NCI-H187 treated with DMSO at 0.1 percent for 48 hours (cell line): ENCODE measurements around the gene MFSD1.

Experiments used
- DNase-seq: peaks from one replicate; lab custom pipeline; 2025; lab: John Stamatoyannopoulos, UW

Gene MFSD1

DNA sequence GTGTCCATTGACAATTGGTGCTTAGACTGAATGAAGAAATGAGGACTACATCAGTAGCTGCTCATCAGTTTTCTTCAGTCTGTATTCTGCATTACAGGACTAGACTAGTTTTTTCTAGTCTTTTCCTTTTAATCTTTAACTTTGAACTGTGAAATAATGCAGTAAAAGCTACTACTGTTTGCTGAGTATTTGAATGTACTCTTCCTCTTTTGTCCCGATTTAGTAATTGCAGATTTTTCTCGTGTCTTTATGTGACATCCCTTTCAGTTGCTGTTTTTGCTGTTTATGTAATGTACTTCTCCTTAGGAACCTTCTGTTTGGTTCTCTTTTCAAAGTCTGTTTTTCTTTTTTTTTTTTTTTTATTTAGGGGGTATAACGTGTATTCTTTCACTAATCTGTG, 17.4 kb downstream of the MFSD1 start:
- DNase-seq, result no peak

DNA sequence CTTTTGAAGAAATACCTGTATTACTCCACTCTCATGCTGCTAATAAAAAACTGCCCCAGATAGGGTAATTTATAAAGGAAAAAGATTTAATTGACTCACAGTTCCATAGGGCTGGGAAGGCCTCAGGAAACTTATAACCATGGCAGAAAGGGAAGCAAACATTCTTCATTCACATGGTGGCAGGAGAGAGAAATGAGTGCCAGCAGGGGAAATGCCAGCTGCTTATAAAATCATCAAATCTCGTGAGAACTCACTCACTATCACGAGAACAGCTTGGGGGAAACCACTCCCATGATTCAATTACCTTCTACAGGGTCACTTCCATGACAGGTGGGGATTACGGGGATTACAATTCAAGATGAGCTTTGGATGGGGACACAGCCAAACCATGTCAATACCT, 18.7 kb downstream of the MFSD1 start:
- DNase-seq, result no peak

DNA sequence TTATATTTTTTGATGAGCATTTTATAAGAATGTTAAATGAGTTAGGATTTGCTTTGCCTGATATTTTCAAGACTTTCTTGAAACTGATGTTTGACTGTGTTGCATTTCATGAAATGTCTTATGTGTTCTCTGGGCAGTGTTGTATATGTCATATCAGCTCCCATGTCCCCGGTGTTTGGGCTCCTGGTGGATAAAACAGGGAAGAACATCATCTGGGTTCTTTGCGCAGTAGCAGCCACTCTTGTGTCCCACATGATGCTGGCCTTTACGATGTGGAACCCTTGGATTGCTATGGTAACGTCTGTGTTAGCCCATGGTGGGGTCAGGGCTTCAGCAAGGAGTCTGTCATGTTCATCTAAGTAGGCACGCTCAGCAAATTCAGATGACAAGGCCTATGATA, 20.0 kb downstream of the MFSD1 start:
- no peak for DNase-seq

DNA sequence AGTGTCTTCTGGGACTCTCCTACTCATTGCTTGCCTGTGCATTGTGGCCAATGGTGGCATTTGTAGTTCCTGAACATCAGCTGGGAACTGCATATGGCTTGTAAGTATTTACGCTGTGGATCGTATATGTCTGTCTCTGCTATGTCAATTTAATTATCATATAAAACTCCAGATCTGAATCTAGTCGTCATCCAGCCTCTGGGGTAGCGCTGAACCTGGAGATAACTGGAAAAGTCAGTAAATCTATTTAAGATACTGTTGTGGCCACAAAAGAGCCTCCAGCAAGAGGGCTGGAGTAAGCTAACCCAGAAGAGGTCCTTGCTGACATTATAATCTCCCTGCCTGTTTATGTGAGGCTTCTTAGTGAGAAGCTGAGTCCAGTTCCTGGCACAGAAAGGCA, 21.6 kb downstream of the MFSD1 start:
- DNase-seq, result no peak

DNA sequence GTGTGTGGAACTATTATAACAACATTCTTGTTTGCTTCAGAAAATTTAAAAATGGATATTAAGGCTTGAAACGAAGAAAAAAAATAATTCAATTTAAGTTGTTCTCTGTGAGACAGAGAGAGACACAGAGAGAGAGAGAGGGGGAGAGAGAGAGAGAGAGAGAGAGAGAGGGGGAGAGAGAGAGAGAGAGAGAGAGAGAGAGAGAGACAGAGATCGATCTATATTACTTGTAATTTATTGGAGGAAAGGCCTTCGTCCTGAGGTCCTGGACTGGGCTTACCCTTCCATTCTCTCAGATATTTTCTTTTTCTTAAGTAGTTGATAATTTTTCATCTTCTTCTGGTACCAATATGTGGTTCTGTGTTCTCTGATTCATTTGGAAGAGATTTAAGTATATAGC, 25.9 kb downstream of the MFSD1 start:
- DNase-seq, result no peak

DNA sequence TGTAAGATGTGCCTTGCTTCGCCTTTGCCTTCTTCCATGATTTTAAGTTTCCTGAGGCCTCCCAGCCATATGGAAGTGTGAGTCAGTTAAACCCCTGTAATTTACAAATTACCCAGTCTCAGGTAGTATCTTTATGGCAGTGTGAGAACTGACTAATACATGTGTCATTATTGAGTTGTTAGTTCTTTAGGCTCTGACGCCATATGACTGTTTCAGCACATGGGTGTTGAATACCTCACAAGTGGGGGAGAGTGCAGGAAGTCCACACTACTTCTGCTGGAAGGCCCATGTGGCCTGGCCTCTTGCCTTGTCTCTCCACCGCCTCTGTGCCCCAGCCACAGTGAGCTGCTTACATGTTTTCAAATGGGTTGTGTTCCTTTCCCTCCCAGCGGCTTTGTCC, 28.5 kb downstream of the MFSD1 start:
- no peak for DNase-seq

DNA sequence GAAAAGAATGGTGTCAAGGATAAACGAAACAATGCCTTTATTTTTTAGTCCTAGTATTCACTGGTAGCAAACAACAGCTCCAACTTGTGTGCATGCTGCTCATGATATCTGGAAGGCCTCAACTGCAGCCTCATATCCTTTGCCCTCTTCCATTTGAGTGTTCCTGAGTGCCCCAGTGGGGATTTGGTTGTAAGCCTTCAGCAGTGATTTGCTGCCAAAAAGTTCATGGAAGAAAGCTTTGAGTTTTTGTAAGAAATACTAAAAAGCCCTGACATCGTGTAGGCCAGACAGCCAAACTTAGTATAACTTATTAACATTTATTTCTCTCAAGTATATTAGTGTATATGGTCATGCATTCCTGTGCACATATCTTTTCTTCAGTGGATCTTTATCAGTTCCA, 30.0 kb downstream of the MFSD1 start:
- no peak for DNase-seq

DNA sequence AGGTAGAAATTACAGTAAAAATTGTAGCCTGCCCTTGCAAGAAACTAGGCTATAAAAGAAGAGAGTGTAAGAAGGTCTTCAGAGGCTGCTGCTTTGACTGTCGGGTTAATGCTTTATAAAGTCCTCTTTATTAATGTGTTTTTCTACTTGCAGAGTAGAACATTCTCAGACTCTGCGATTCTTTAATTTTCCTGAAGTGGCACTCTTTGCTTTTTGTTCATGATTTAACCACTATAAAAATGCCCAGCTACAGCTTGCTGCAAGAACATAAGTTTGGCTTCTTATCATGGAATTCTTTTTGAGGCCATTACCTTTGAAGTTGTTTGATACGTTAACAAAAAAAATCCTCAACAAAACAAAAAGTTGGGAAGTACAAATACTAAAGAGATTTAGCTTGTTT, 33.8 kb downstream of the MFSD1 start:
- DNase-seq, result no peak

DNA sequence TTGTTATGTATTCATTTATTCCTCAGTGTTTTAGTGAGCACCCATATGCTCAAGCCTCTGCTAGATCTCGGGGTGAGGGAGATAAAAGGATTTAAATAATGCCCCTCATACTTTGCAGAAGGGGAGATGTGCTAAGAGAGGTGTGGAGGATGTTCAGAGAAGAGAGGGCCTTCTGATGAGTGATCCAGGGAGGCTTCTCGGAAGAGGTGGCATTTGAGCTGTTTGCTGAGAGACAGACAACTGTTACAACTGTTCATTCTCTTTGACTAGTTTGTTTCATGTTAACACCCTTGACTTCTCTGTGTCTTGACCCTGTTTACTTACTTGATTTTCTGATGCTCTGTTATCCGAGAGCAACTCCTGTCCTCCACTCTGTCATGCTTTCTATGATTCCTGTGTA, 34.5 kb downstream of the MFSD1 start:
- DNase-seq, result no peak

DNA sequence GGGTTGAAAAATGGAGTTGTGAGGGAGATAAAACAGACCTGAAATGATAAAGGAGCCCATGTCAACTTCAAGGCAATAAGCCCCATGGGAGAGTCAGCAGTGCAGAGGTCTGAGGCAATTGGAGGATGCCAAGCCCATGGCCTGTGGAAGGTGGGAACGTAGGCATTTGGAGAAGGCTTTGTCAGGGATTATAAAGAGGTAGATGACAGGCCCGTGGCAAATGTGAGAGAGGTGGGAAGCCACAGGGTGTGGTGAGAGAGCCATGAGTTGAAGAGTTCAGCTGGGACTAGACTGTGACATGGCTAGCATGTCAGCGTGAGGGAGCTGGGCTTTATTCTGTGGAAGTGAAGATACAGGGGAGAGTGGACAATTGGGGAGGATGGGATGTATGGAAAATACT, 35.4 kb downstream of the MFSD1 start:
- no peak for DNase-seq

DNA sequence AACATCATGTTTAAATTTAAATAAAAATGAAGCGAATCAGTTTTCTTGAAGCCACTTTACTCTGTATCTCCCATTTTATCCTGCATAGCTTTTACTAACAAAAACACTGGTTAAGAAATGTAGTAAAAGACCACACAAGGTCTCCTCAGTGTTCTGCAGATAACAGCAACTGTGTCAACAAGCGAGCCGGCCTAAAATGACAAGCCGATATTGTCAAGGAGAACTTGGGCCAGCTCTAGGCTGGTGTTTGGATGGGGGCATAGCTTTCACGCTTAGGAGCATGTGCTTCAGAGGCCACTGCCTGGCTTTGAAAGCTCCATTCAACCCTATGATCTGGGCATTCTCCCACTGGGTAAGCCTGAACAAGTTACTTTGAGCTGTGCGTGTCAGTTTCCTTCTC, 38.1 kb downstream of the MFSD1 start:
- DNase-seq, result no peak

DNA sequence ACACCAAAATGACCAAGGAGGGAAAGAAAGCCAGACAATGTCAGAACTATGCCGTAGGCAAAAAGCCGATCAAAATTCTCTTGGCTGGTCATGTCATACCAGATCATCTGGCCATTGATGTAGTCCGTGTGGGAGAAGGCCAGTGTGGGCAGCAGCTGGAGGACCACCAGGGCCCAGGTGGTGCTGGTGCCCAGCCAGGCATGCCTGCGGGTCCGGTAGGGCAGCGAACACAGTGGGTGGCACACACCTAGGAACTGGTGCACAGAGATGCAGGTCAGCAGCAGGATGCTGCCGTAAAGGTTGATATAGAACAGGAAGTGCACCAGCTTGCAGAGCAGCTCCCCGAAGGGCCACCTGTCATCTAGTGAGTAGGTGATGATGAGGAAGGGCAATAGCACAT, 39.5 kb downstream of the MFSD1 start:
- DNase-seq, result no peak

DNA sequence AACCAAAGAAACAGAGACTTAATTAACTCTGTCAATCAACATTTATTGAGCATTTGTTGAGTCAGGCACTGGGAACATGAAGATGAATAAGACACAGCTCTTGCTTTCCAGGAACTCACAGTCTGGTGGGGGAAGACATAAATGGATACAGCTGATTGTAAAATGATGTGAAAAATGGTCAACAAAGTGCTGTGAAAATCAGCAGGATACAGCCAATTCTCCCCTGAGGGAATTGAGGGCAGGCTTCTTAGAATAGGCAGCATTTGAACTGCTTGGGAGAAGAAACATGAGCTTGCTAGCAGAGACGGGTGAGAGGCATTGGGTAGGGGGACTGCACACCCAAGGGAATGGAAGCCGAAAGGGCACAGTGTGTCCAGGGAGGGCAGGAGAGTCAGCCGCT, 41.1 kb downstream of the MFSD1 start:
- DNase-seq, result no peak

DNA sequence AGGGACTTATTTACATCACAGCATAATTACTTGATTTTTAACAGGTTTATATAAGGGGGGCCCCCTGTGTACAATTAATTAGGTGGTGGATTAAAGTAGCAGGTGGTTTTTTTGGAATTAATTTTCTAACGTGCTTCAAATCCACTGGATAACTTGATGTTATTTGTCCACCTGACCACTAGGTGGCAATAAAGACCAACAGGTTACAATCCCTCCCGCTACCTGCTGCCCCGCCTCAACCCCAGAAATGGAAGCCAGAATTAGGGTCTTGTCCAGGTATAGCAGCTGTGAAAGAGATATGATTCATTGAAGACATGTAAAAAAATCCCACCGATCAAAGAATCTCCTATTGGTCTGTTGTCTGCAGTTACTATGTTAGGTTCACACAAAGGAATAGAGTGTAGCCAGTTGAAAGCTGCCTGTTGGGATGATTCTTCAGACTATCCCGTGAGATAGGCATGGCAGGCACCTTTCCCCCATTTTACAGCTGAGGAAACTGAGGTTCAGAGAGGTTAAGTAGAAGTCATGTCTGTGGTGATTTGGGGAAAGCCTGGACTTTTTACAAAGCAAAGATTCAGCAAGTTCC, 44.0 kb downstream of the MFSD1 start:
- DNase-seq, result peak; percentile 48

DNA sequence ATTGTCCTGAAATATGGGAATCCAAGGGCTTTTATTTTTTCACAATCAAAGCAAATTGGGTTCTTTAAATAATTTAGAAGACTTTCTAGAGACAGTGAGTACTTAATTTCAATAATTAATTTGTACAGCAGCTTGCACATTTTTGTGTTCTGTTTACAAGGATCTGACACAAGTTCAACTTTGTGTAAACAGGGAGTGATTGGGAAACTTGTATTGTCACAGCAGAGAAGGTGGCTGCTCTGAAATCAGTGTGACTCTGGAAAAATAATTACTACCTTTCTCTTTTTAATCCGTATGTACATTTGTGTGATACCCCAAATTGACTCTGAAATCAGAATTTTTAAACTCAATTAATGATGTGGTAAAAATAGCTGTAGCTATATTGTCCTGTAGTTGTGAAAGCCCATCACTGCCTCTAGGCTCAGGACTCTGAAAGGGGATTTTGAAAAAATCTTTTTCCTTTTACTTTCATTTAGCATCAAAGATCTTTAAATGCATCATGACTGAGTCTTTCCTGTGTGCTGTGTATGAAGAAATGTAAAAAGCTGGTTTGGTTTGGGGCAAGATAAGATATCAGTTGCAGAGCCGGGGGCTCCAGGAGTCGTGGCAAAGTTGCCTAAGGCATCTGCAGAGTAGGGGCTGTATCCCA, 45.1 kb downstream of the MFSD1 start:
- no peak for DNase-seq

DNA sequence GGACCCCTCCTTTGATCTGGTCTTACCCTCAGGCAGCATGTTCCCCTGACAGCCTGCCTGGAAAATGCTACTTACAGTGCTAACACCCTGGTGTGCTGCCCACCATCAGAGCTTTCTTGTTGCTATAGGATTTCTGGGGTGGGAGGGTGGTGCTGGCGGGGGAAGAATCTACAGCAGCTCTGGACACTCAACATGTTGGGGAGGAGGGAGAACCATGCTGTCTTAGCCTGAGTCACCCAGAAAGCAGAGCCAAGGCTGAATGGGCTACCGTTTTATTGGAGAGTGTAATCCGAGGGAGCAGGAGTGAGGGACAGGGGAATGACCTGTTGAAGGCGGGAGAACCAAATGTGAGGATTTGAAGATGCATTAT, 45.6 kb downstream of the MFSD1 start:
- no peak for DNase-seq

DNA sequence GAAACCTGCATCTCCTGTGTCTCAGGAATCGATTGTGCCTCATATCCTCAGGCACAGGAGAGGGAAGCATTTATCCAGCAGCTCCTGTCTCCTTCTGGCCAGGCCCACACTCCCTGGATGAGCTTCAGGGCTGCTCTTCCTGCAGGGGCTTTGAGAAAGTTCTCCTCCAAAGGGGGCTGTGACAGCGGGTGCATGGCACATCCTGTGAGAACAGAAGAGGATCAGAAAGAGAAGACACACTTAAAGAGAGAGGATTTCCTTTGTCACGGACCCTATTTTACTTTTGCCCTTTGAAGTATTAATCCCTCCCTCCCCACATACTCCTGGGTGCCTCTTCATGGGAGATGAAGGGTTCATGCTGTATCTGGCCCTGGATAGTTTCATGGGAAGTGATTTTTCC, 46.0 kb downstream of the MFSD1 start:
- DNase-seq, result no peak

DNA sequence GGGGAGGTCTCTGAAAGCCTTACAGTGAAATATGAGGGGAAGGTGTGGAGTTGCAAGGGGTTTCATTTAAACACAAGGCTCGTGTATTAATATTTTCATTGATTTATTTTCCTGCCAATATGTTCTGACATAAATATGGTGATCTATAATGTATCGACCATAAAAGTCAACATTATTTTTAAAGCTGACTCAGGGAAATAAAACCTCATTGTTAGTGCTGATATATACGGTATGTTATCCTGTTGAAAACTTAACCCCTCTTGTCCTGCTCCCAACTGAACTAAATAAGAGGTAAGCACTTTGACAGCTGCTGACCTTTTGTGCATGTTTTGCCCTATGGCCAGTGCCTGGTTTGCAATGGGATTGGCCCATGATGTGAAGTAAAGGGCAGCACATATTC, 47.9 kb downstream of the MFSD1 start:
- no peak for DNase-seq

DNA sequence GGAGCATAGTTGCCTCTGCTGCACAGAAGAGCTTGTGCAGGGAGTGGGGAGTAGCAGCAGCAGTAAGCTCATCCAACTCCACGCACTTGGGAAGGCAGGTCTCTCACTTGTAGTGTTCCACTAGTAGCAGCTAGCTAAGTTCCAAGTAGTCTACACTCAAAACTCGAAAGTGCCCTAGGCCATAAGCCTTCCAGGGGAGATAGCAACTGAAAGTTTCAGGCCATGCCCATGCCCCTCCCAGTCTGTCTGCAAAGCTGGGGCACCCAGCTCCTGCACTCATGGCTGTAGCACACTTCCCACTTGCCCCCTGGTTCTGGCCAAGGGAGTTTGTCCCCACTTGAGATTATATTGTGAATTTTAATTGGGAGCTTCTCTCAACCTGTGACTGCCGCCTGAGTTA, 57.5 kb downstream of the MFSD1 start:
- DNase-seq, result no peak

DNA sequence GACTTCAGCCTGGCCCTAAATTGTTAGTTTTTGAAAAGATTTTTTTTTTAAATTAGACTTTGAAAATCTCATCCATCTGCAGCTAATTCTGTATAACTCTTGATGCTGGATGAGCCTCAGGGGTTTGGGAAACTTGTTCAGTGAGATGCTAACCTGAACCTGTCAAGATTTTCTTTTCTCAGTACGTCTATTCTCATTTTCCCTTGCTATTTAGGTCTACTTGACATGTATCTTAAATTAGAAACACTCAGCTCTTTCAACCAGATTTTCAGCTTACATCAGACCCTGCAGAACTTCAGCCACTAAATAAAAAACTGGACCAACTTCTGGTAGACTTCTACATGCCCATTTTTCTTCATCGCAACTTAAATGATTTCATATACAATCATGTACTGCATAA, 61.4 kb downstream of the MFSD1 start:
- DNase-seq, result no peak

DNA sequence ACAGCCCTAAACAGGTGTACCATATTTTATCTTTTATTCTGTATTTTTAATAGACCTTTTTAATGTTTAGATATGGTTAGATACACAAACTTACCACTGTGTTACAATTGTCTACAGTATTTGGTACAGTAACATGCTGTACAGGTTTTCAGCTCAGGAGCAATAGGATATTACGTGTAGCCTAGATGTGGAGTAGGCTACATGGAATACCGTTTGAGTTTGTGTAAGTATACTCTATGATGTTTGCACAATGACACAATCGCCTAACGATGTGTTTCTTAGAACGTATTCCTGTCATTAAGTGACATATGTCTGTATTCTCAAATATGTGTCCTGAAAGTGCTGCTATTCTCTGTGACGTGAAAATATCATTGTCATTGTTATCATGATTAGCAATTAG, 62.6 kb downstream of the MFSD1 start:
- no peak for DNase-seq

DNA sequence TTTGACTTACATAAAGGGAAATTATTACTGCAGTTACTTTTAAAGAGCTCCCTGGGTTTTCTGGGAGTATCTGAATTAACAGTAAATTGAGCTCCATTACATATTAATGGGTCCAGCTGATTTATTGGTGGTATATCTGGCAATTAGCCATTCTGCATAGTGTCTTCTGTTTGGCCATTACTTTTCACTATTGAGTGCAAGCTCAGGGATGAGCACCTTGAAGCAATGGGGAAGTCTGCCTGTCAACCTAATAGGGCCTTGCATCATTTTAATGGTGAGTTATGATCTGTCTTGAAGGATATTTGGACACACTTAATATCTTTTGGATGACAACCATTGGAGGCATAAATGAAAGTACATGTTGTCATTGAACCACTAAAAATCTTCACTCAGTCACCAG, 73.8 kb downstream of the MFSD1 start:
- DNase-seq, result no peak
